GM19238 (cell line): ENCODE results near the gene MINPP1.
"Not testable (repeated sequence)": the region's sequence is repeated elsewhere in the genome, so short reads cannot be mapped to it uniquely, and the experiment has no call there.

Source experiments
- DNase-seq: peaks from one replicate; pipeline ENCODE4 v3.0.0; 2011; ENCODE audit warnings: low spot score; ENCODE audit not compliant: insufficient read length

The MINPP1 gene, protein sequence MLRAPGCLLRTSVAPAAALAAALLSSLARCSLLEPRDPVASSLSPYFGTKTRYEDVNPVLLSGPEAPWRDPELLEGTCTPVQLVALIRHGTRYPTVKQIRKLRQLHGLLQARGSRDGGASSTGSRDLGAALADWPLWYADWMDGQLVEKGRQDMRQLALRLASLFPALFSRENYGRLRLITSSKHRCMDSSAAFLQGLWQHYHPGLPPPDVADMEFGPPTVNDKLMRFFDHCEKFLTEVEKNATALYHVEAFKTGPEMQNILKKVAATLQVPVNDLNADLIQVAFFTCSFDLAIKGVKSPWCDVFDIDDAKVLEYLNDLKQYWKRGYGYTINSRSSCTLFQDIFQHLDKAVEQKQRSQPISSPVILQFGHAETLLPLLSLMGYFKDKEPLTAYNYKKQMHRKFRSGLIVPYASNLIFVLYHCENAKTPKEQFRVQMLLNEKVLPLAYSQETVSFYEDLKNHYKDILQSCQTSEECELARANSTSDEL

DNA sequence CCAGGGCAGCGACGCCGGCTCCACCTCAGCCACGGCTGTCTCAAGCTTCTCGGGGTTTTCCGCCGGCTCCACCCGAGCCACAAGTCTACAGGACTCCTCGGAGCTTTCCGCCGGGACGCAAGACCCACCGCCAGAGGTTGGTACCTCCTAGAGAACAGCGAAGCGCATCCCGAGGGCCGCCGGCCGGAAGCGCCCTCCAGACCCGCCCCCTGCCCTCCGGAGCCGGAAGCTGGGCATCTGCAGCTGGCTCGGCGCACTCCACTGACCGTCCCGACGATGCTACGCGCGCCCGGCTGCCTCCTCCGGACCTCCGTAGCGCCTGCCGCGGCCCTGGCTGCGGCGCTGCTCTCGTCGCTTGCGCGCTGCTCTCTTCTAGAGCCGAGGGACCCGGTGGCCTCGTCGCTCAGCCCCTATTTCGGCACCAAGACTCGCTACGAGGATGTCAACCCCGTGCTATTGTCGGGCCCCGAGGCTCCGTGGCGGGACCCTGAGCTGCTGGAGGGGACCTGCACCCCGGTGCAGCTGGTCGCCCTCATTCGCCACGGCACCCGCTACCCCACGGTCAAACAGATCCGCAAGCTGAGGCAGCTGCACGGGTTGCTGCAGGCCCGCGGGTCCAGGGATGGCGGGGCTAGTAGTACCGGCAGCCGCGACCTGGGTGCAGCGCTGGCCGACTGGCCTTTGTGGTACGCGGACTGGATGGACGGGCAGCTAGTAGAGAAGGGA lies at the start of gene MINPP1:
Gene MINPP1 (plus strand): TSS at position 254 of the 726 bp plus-strand sequence. CDS start 23 bp downstream, at position 277.
- peak; percentile 79 for DNase-seq

DNA sequence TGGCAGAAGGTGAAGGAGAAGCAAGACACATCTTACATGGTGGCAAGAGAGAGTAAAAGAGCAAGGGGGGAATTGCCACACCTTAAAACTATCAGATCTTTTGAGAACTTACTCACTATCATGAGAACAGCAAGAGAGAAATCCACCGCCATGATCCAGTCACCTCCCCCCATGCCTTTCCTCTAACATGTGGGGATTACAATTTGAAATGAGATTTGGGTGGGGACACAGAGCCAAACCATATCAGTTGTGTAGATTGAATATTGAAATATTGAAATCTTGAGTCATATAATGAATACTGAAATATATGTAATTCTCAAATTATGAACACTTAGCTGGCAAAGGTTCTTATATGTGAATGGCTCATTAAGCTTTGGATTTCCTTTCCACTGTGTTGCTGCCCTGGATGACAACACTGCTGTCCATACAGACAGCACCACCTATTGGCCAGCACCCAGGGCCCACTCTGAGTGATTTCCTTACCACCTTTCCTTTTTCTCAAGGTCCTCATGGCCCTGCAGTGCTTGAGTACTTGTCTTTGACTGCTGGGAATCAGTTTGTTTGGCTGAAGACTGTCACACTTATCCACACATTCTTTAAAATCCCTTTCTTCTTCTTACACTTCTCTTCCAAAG lies 48.0 kb upstream of the MINPP1 start:
- not testable (repeated sequence) for DNase-seq

DNA sequence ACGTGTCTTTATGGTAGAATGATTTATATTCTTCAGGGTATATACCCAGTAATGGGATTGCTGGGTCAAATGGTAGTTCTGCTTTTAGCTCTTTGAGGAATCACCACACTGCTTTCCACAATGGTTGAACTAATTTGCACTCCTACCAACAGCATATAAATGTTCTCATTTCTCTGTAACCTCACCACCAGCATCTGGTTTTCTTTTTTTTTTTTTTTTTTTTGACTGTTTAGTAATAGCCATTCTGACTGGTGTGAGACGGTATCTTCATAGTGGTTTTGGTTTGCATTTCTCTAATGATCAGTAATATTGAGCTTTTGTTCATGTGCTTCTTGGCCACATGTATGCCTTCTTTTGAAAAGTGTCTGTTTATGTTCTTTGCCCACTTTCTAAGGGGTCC lies 42.9 kb upstream of the MINPP1 start:
- not testable (repeated sequence) for DNase-seq

DNA sequence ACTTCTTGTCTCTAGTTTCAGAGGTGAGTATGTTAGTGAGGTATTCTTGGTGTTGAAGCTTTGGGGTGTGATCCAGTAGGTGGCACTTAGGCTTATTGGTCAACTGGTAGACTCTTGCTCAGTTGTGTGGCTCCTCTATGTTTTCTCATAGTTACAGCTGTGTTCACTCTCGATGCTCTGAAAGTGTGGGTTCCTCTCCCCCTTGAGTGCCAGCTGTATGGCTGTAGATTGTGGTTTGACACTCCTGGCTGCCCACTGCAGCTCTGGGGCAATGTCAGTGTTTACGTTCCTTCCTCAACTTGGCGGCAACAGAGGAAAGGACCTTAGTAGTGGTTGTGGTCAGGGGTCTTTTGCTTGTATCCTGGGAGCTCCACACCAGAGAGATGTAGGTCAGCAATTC lies 37.8 kb upstream of the MINPP1 start:
- DNase-seq = not testable (repeated sequence)

DNA sequence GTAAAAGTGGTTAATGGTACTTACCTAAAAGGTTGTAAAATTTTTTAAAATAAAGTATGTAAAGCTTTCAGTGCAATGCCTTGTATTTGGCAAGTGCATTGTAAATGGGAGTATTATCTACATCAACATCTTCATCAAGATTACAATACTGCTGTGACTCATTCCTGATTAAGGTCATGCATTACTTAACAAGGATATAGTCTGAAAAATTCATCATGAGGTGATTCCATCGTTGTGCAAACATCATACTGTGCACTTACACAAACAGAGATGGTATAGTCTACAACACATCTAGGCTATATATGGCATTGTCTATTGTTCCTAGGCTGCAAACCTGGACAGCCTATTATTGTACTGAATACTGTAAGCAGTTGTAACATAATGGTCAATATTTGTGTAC lies 16.0 kb upstream of the MINPP1 start:
- DNase-seq = not testable (repeated sequence)

DNA sequence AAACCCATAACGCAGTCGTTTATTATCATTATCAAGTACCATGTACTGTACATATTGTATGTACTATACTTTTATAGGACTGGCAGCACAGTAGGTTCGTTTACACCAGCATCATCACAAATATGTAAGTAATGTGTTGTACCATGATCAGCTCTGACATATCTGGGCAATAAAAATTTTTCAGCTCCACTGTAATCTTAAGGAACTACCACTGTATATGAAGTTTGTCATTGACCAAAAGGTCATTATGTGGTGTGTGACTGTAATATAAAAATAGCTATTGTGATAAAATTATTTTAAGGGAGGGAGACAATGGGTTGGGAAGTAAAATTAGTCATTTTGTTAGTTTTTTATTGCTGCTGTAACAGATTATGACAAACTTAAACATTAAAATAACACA lies 14.4 kb upstream of the MINPP1 start:
- DNase-seq = not testable (repeated sequence)

DNA sequence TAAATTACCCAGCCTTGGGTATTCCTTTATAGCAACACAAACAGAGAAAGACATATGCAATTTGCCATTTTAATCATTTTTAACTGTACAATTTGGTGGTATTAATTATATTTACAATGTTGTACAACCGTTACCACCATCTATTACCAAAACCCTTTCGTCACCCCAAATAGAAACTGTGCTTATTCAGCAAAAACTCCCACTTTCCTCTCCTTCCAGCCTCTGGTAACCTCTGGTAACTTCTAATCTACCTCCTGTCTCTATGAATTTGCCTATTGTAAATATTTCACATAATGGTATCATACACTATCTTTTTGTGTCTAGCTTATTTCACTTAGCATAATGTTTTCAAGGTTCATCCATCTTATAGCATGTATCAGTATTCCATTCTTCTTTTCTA lies 12.2 kb upstream of the MINPP1 start:
- DNase-seq = not testable (repeated sequence)

DNA sequence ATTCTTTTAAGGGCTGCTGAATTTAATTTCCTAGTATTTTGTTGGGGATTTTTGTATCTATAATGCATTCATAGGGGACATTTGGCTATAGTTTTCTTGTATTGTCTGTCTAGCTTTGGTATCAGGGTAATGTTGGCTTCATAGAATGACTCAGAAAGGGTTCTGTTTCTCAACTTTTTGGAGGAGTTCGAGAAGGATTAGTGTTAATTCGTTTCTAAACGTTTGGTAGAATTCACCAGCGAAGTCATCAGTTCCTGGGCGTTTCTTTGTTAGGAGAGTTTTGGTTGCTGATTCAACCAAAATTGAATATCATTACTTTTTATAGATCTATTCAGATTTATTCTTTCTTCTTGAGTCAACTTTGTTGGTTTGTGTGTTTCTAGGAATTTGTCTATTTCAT lies 9.2 kb upstream of the MINPP1 start:
- not testable (repeated sequence) for DNase-seq

DNA sequence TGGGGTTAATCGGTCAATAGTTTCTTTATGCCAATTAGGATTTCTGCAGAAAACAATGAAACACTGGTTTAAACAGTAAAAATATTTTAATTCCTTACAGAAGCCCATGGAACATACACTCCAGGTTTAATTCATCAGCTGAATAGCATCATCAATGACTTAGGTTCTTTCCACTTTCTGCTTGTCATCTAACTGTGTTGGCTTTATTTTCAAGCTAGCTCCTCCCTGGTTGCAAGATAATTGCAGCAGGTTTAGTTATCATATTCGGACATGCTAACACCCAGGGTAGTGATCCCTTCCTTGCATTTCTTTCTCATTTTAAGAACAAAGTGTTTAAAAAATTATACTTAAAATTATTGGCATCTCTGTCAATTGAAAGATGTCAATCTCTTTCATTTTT lies 7.3 kb upstream of the MINPP1 start:
- not testable (repeated sequence) for DNase-seq

DNA sequence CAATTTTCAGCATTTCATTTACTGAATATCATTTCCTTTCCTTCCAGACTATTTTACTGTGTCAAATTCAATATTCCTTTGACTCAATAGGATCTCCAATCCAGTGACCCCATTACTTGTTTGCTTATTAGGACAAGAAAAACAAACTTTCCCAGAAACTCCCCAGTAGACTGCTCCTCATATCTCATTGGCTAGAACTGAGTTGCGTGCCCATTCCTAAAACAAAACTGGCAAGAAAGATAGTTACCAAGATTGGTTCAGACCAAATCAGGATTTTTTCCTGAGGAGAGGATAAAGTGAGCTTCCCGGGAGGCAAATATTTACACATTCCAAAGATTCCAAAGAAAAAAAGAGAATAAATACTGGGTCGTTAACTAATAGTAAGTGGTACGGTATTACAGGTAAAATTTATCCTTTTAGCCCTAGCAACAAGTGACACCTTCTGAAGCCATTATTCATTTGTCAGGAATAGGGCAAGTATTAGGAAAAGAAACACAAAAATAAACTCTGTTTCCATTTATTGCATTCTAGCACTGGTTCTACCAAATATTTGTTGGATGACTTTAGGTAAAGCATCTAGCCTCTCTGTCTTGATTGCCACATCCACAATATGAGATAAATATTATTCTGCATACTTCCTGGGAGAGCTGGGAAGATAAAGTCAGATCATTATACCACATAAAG lies 6.4 kb upstream of the MINPP1 start:
- DNase-seq = not testable (repeated sequence)

DNA sequence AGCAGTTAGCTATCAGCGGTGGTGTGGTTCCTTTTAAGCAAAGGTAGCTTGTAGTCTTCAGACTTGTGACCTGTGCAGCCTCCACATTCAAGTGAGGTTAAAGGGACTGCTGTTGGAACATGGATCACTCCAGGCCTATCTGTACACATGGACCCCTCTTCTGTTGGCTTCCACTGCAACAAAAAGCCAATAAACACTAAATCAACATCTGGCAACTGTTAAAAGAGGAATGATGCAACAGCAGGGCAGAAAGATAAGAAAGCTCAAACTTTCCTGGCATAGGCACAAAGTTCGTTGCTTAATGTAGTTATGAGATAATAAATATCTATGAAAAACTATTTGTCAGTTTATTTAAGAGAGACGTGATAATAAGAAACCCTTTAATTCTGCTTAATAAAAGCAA lies 4.0 kb upstream of the MINPP1 start:
- no peak for DNase-seq

DNA sequence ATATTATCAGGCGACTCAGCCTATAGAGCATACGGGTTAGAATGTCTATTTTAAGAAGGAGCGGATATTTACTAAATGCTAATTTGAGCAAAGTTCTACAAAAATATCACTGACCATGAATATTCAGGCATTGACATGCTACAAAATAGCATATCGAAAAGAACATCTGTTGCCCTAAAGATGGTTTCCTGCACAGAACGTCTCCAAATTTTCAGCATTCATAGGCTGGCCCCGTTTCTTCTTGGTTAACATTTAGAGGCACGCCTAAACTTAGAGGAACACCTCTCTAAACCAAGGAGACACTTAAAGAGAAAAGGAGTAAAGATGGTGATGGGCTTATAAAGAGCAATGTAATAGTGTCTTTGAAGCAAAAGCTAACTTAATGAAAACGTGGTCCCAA lies 1.3 kb upstream of the MINPP1 start:
- no peak for DNase-seq

DNA sequence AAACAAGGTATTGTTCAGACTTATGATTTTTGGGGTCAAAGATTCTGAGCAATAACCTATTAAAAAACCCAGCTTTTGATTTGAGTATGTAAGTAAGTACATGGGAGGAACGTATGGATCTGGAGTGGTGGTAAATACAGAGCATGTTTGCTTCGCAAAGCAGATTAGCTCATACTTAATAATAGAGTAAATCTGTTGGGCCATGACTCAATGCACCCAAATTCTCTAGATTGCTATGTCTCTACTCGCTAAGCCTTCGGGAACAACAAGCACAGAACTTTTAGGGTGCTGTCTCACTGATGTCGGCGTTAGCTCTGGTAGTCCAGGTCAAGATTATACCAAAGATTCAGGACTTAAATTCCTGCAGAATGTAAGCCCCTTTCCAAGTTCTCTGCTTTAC lies 807 bp upstream of the MINPP1 start:
- DNase-seq = no peak

DNA sequence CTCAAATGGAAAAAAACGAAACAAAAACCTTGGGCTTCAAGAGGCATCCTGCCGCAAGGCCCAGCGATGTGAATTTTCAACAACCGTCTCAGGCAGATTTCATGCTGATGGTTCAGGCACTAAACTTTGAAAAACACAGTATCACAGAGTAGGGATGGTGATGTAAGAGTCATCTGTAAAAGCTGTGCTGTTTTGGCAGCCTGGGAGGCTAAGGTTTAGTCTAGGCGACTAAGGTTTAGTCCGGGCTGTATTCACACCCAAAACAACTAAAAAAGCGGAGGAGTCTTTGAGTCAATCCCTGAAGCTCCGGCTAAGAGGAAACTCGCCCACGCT lies 420 bp upstream of the MINPP1 start:
- DNase-seq = no peak

DNA sequence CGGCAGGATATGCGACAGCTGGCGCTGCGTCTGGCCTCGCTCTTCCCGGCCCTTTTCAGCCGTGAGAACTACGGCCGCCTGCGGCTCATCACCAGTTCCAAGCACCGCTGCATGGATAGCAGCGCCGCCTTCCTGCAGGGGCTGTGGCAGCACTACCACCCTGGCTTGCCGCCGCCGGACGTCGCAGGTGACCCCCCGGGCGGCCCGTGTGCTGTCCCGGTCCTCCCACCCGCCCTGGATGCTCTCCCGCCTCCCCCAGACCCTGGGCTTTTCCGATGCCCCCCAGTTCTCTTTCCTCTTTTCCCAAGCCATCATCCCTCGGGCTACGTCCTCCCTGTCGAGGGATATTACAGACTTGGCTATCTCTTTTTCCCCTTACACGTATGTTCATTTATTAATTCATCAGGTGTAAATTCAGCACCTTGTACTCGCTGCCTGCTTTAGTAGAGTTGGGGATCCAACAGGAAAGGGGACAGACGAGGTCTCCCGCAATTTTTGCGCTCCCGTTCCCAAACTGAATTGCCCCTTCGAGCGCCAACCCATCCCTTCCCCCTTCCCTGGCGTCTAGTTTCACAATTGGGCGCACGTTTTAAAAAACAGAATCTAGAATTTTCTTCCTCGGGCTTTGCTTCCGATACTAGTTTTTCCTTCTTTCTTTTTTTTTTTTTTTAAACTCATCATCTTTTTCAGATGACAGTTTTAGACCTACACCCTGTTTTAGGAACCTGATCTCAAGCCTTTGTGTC lies 846 bp downstream of the MINPP1 start:
- DNase-seq = peak; percentile 48

DNA sequence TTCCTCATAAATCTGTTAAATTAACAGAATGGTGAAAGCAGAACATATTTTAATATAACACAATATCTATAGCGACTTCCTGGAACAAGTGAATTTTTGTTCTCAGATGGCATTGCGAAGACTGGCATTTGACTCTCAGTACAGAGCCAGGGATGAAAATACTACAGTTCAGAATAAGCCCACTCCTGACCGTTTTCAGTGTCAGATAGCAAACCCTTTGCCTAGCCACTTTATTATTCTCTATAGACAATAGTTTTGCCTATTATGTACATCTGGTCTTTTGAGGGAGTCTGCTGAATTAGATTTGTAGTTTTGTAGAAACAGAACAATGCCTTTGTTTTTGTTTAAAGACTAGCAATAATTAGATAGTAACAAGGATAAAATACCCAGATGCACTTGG lies 2.3 kb downstream of the MINPP1 start:
- DNase-seq = no peak

DNA sequence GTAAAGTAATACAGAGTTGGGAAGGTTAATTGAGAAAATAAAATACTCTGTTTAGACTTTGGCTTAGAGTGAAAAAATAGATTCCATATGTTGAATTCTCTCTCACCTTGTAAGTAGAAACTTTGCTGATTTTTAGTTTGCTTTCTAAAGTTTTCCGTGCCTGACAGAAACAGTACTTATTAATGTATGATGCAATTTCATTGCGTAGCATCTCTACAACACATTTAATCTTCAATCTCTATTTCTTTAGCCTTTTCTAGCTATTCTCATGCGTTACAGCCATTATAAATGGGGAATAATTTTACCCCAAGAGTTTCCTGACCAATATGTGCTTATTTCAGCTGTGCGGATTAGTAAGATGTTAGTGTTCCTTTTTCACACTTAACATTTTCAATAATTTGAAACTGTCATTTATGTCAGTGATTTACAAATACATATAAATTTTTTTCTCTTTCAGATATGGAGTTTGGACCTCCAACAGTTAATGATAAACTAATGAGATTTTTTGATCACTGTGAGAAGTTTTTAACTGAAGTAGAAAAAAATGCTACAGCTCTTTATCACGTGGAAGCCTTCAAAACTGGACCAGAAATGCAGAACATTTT lies 3.3 kb downstream of the MINPP1 start:
- no peak for DNase-seq

DNA sequence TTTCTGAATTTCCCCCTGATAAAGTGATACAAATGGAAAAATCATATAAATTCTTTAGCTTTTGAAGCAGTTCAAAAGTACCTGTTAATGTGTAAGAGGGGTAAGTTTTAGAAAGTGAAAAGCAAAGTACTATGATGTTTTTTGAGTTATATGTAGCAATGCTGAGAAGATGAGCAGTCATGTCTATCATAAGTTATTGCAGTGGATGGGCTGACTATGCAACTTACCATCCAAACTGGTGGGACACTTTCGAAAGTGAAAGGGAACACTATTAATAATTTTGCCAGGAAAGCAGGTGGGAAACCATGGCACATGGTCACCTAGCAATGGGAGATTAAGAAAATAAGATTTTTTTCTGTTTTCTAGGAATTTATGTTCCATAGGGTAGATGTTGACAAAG lies 4.1 kb downstream of the MINPP1 start:
- no peak for DNase-seq

DNA sequence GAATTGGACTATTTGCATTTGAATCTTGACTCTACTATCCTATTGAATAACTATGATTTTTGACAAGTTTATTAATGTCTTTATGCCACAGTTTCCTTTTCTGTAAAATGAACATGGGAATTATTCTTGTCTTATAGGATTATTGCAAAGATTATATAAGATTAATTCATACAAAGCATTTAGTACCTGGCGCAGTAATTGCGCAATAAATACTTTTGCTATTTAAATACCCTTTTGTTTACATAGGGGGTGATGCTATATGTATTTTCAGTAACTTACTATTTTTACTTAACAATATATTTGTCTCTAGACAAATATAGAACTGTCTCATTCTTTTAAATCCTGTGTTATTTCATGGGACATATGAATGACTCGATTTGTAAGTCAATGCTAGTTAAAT lies 5.3 kb downstream of the MINPP1 start:
- no peak for DNase-seq

DNA sequence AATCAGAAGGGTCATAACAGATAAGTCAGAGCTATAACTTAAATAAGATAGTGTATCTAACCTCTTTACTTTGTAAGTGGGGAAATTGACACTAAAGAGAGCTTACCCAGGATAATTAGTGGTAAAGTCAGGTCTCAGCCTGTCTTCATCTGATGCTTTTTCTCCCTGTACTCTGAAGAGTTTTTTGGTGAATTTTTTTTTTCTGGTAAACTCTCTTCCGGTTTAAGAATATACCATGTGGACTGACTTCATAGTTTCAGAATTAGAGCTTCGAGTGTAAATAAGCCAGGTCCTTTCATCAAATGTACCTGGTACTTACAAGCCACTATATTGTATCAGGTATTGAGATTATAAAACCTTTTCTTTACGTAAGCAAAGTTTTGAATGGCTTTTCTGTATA lies 6.8 kb downstream of the MINPP1 start:
- no peak for DNase-seq

DNA sequence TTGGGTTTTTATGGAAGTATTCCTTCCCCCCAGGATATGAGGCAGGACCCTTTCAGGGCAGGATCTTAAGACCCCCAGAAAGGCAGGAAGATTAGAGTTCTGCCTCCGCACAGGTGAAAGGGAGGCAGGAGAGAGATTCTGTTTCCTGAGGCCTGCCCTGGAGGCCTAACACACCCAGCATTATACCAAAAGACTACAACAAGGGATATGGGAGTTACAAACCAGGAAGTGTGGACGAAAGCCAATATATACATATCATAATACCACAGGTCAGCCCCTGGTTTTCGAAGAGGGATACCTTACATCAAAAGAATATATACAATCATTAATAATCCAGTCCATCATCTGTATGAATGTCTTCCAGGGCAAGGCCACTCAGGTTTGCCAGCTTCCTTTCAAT lies 14.2 kb downstream of the MINPP1 start:
- no peak for DNase-seq
